Smooth muscle cell of the brain vasculature (primary cell): ENCODE measurements around the gene NDUFV1.
"Not testable (repeated sequence)": the region's sequence is repeated elsewhere in the genome, so short reads cannot be mapped to it uniquely, and the experiment has no call there.

Experiments
- DNase-seq: peaks from one replicate; pipeline ENCODE4 v3.0.0-alpha.2; 2012; ENCODE audit warnings: low read depth, low spot score

The NDUFV1 gene

GRCh38 chr11:67626970-67627369 lies 20.2 kb downstream of the NDUFV1 start:
- no peak for DNase-seq

GRCh38 chr11:67627441-67627811 lies 20.7 kb downstream of the NDUFV1 start:
- no peak for DNase-seq

- DNase-seq: no peak
Observed at GRCh38 chr11:67627812-67628624, 21.3 kb downstream of the NDUFV1 start.

GRCh38 chr11:67628710-67629385 lies 22.1 kb downstream of the NDUFV1 start:
- no peak for DNase-seq

- peak; percentile 53 for DNase-seq
Observed at GRCh38 chr11:67629386-67630227, 22.9 kb downstream of the NDUFV1 start, which contains the start of gene NUDT8. NUDT8 (minus strand) TSS chr11:67629937; CDS start chr11:67629911, 26 bp downstream.

- peak; percentile 89 for DNase-seq
Observed at GRCh38 chr11:67630228-67630942, 23.6 kb downstream of the NDUFV1 start.

DNA sequence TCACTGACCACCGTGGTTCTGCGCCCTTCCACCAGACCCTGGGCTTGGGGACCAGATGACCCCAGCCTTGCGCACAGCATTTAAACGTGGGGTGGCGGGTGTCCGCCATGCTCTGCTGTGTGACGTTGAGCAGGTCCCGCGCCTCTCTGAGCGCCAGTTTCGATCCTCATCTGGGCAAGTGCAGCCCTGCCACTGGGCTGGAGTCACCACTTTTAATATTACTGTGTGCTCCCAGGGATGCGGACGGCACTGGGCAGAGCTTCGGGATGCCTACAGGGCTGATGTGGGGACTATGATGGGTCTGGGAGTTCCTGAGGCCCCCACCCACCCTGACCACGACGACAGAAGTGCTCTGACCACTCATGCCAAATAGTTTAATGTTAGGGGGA lies 24.2 kb downstream of the NDUFV1 start:
- no peak for DNase-seq

DNA sequence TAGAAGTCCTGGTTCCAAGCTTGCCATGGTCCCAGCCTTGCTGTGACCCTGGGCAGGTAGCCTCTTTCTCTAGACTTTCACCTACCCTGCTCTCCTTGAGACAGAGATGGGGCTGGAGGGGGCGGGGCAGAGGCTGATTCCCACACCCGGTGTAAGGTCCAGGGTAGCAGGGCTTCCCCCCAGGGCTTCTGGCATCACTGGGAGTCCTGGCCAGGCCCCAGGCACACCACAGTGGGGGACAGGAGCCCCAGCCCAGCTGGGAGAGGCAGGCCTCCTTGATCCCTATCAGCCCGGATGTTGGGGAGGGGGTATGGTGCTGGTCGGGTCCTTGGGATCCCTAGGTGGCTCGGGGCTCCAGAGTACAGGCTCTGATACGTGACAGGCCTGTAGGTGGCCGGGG lies 24.7 kb downstream of the NDUFV1 start:
- DNase-seq: no peak

- no peak for DNase-seq
Observed at GRCh38 chr11:67631853-67632174, 25.1 kb downstream of the NDUFV1 start.

DNA sequence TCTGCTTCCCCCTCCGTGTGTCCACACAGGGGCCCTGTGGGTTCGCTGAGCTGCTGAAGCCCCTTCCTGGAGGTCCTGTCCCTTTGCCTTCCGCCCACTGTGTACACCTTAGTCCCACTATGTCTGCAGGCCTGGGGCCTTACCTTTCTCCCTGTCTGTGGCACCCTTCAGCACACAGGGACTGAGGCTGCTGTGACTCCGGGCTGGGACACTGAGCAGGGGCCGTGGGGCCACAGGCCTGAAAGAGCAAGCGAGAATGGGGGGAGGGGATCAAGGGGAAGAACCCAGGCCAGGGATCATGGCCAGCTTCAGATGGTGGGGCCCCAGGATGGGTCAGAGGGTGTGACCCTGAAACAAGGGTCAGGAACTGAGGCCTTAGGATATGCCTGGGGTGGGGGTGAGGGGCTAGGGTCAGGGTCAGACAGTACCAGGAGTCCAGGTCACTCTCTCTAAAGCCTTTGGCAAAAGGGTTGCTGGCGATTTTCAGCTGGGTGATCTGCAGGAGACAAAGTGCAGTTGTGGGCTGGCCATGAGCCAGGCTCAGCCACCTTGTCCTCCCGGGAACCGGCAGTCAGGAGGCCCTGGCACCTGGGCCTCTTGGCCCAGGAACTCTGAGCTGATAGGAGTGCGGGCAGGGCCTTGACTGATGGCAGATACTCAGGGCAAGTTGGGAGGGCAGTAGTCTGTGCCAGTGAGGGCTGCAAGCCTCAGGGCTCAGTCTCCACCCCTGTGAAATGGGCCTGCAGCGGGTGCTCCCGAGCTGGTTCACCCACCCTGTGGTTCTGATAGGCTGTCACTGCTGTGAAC lies 25.6 kb downstream of the NDUFV1 start:
- DNase-seq: no peak

GRCh38 chr11:67632982-67633755 lies 26.4 kb downstream of the NDUFV1 start:
- no peak for DNase-seq

- DNase-seq: no peak
Observed at GRCh38 chr11:67633758-67634365, 27.1 kb downstream of the NDUFV1 start.

GRCh38 chr11:67634366-67635230 lies 27.9 kb downstream of the NDUFV1 start:
- DNase-seq: no peak

DNA sequence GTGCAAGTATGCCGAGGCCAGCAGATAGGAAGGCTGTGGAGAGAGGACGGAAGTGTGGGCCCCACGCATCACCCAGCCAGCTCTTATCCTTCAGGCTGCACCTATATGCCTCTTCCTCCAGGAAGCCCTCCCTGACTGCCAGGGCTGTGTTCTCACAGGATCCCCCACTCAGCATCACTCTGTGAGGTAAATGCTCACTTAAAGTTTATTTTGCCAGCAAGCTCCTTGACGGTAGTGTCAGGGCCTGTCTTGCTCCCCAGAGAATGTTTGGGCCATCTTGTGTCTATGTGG lies 28.4 kb downstream of the NDUFV1 start:
- DNase-seq: no peak

DNA sequence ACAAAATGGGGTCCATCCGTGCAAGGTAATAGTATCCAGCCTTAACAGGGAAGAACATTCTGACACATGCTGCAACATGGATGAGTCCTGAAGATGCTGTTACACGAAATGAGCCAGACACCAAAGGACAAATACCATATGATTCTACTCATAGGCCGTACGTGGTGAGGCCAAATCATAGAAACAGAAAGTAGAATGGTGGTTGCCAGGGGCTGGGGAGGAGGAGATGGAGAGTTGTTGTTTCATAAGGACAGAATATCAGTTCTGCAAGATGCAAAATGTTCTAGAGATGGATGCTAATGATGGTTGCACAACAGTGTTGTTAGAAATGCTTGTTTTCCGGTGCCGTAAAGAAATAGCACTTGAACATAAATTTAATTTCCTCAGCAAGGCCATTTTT lies 30.2 kb downstream of the NDUFV1 start:
- no peak for DNase-seq

DNA sequence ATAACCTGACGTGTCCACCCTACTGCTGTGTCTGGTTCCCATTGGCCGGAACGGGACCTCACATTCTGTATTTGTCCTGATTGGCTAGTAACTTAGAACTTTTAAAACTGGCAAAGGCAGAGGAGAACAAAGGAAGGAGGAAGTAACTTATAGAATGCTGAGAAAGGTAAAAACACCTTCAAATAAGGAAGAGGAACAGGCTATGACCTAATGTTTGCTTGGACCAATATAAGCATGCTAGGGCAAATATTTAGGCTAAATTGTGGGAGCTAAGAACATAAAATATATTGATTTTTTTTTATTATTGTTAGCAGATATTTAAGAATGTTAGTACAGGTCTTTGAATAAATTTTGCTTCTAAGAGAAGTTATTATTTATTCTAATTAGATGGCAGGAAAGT lies 30.7 kb downstream of the NDUFV1 start:
- not testable (repeated sequence) for DNase-seq

DNA sequence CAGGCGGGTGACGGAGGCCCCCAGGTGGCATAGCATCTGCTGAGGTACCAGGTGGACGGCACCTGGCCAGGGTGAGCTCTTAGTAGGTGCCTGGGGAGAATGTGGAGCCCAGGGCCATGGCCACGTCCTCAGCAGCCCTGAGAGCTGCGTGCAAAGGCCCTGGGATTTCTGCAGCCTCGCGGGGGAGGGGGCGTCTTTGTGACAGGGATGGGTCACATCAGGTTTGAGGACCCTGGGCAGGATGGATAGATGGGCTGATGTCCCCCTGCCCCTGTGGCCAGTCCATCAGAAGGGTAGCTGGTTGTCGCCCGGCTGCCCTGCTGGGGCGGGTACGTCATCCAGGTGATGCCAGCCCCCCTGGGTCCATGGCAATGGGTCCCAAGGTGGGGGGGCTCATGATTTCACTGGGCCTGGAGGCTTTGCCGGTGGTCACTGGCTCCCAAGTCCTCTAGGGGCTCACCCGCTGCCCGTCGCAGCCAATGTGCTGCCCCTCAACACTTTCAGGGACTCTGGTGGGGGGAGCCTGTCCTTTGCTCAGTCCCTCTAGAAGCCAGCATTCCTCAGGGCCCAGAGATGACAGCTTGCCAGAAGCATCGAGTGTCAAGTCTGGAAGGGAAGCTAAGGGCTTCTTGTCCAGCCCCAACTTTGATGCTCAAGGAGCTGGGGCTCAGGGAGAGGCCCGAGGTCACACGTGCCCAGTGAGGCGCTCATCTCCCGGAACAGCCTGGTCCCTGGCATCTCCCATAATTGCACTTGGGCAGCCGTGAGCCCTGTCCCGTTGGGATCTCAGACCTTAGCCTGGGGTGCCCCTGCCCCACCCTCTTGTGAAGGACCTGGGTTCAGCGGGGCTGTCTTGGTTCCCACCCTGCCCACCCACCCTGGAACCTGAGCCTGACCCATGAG lies 32.0 kb downstream of the NDUFV1 start:
- no peak for DNase-seq

GRCh38 chr11:67639438-67639859 lies 32.7 kb downstream of the NDUFV1 start, which contains the start of gene TBX10:
TBX10 (minus strand) TSS chr11:67639763; CDS start chr11:67639472, 291 bp downstream.
- DNase-seq: no peak
